Activated T-helper 9 cell treated with anti-CD3 and anti-CD28 coated beads, Interleukin-2, amount 50 U/mL, for 16 hours (primary cell): ENCODE measurements around the gene RCC2.
"Not testable (repeated sequence)": the region's sequence is repeated elsewhere in the genome, so short reads cannot be mapped to it uniquely, and the experiment has no call there.

Source experiments
- DNase-seq: peaks from one replicate; pipeline ENCODE4 v3.0.0-alpha.2; 2020; ENCODE audit warnings: low read depth

RCC2 gene

GRCh38 chr1:17439250-17440073 is at the start of gene RCC2:
Gene RCC2 (minus strand): TSS chr1:17439677. CDS start chr1:17438514, 1,163 bp downstream.
- DNase-seq: peak; percentile 69

- no peak for DNase-seq
Measured at GRCh38 chr1:17486242-17486641, 46.8 kb upstream of the RCC2 start.

- DNase-seq: no peak
Measured at GRCh38 chr1:17485281-17485680, 45.8 kb upstream of the RCC2 start.

- not testable (repeated sequence) for DNase-seq
Measured at GRCh38 chr1:17481981-17482380, 42.5 kb upstream of the RCC2 start.

- no peak for DNase-seq
Measured at GRCh38 chr1:17480846-17481245, 41.4 kb upstream of the RCC2 start.

GRCh38 chr1:17475752-17476151 is 36.3 kb upstream of the RCC2 start:
- DNase-seq: no peak

GRCh38 chr1:17474836-17475555 is 35.5 kb upstream of the RCC2 start:
- DNase-seq: not testable (repeated sequence)

GRCh38 chr1:17472814-17473213 is 33.3 kb upstream of the RCC2 start:
- DNase-seq: no peak

GRCh38 chr1:17471393-17471792 is 31.9 kb upstream of the RCC2 start:
- no peak for DNase-seq

GRCh38 chr1:17470021-17470799 is 30.7 kb upstream of the RCC2 start:
- no peak for DNase-seq

- DNase-seq: not testable (repeated sequence)
Measured at GRCh38 chr1:17468357-17469265, 29.1 kb upstream of the RCC2 start.

GRCh38 chr1:17466359-17466758 is 26.9 kb upstream of the RCC2 start:
- no peak for DNase-seq

GRCh38 chr1:17465228-17465627 is 25.8 kb upstream of the RCC2 start:
- no peak for DNase-seq

GRCh38 chr1:17463991-17464390 is 24.5 kb upstream of the RCC2 start:
- no peak for DNase-seq

GRCh38 chr1:17462669-17463068 is 23.2 kb upstream of the RCC2 start:
- no peak for DNase-seq

GRCh38 chr1:17460219-17460618 is 20.7 kb upstream of the RCC2 start:
- DNase-seq: no peak

GRCh38 chr1:17458794-17459193 is 19.3 kb upstream of the RCC2 start:
- no peak for DNase-seq

- DNase-seq: no peak
Measured at GRCh38 chr1:17452686-17453085, 13.2 kb upstream of the RCC2 start.

- not testable (repeated sequence) for DNase-seq
Measured at GRCh38 chr1:17452203-17452602, 12.7 kb upstream of the RCC2 start.

- no peak for DNase-seq
Measured at GRCh38 chr1:17451731-17452130, 12.3 kb upstream of the RCC2 start.

- no peak for DNase-seq
Measured at GRCh38 chr1:17447501-17447992, 8.1 kb upstream of the RCC2 start.
